Endothelial cell of umbilical vein (primary cell): ENCODE results near the gene RAB20. TPM values are rescaled to one million over a fixed set of nuclear protein-coding genes. Genes with fewer than 3 reads are reported as not detected.

Source experiments
- BruUV-seq: library from RNA; stranded (reverse); fragments of 400-500 nt; replicated peaks from 2 replicates; lab custom pipeline; 2021; lab: Mats Ljungman, UMichigan
- CTCF ChIA-PET: fragments of 300-600, 350-600 bp; sonication (Branson Sonifier 250); formaldehyde crosslinking; loops from one replicate; lab custom pipeline; 2021; ENCODE audit warnings: antibody characterized with exemption, inconsistent platforms; lab: Charles Lee
- POLR2A ChIA-PET: fragments of 300-600, 350-600 bp; sonication (Branson Sonifier 250); formaldehyde crosslinking; loops from one replicate; lab custom pipeline; 2021; ENCODE audit warnings: antibody characterized with exemption, inconsistent platforms; lab: Charles Lee
- DNase-seq: peaks from one replicate; pipeline ENCODE4 v3.0.0-alpha.2; 2011; ENCODE audit warnings: low read depth, low spot score
- FAIRE-seq: peaks from 2 replicates; lab custom pipeline; 2011; peaks lifted over from hg19 to GRCh38; lab: Jason Lieb, UNC
- H2AFZ ChIP-seq: 2 replicates; pipeline ENCODE4 v1.6.0; 2012; ENCODE audit warnings: low read depth, low read length, control low read depth, inconsistent platforms
- H3K27ac ChIP-seq: 2 replicates; pipeline ENCODE4 v1.5.1; 2011; ENCODE audit warnings: low read depth, mild to moderate bottlenecking, control low read depth, low read length, moderate library complexity; ENCODE audit not compliant: insufficient read depth
- H3K27me3 ChIP-seq, 2 experiments: 2 replicates each; pipeline versions ENCODE4 v1.6.0 to v1.6.1; 2011; ENCODE audit warnings: low read length in 2 of 2, mixed read lengths in 1 of 2; ENCODE audit not compliant: control insufficient read depth in 2 of 2, insufficient read depth in 2 of 2
- H3K36me3 ChIP-seq, 2 experiments: 2 replicates in 1 of 2; 3 replicates in 1 of 2; pipeline ENCODE4 v1.5.1; 2011; ENCODE audit warnings: low read length in 2 of 2, mild to moderate bottlenecking in 1 of 2, moderate library complexity in 1 of 2; ENCODE audit not compliant: control insufficient read depth in 2 of 2, insufficient read depth in 2 of 2; ENCODE audit errors: extremely low read depth in 1 of 2
- H3K4me1 ChIP-seq: 3 replicates; pipeline ENCODE4 v1.5.1; 2011; ENCODE audit warnings: mild to moderate bottlenecking, low read length; ENCODE audit not compliant: control insufficient read depth, insufficient read depth; ENCODE audit errors: extremely low read depth
- H3K4me2 ChIP-seq: 2 replicates; pipeline ENCODE4 v1.6.1; 2011; ENCODE audit warnings: low read length, control low read depth, mixed read lengths; ENCODE audit not compliant: insufficient read depth
- H3K4me3 ChIP-seq, 3 experiments: fragments of 200-600 bp in 1 of 3; sonication (generic), shearing (Covaris generic) in 1 of 3; replicated peaks in 1 of 3; 2 replicates each; pipeline ENCODE4 v1.5.1; 2011 to 2016; ENCODE audit warnings: control low read depth in 3 of 3, low read length in 3 of 3, mild to moderate bottlenecking in 2 of 3, inconsistent platforms in 1 of 3, low read depth in 1 of 3, moderate library complexity in 1 of 3; ENCODE audit not compliant: insufficient read depth in 1 of 3
- H3K79me2 ChIP-seq: 2 replicates; pipeline ENCODE4 v1.6.0; 2012; ENCODE audit warnings: low read length, inconsistent platforms; ENCODE audit not compliant: control insufficient read depth, insufficient read depth
- H3K9ac ChIP-seq: replicated peaks from 2 replicates; pipeline ENCODE3; 2011; ENCODE audit warnings: low read length, control low read depth; ENCODE audit not compliant: insufficient read depth; ENCODE audit errors: extremely low read depth
- H3K9me1 ChIP-seq: replicated peaks from 3 replicates; pipeline ENCODE4 v1.6.0; 2011; ENCODE audit warnings: mild to moderate bottlenecking, low read length; ENCODE audit not compliant: control insufficient read depth, insufficient read depth; ENCODE audit errors: extremely low read depth
- H3K9me3 ChIP-seq: replicated peaks from 2 replicates; pipeline ENCODE4 v1.5.1; 2012; ENCODE audit warnings: low read length, inconsistent platforms; ENCODE audit not compliant: control insufficient read depth, insufficient read depth
- H4K20me1 ChIP-seq: replicated peaks from 2 replicates; pipeline ENCODE3; 2011; ENCODE audit warnings: mild to moderate bottlenecking, low read length; ENCODE audit not compliant: control insufficient read depth, insufficient read depth; ENCODE audit errors: extremely low read depth
- CTCF ChIP-seq, 2 donors: IDR thresholded peaks; 1 replicate in 1 of 2; 2 replicates in 1 of 2; pipeline ENCODE4 v1.5.1; 2011; ENCODE audit warnings: low read length in 2 of 2, mild to moderate bottlenecking in 2 of 2, moderate library complexity in 2 of 2, control low read depth in 1 of 2, inconsistent platforms in 1 of 2, low read depth in 1 of 2; ENCODE audit not compliant: insufficient read depth in 1 of 2; ENCODE audit errors: extremely low read depth in 1 of 2
- EZH2 ChIP-seq: IDR thresholded peaks from 2 replicates; pipeline ENCODE4 v1.6.1; 2012; ENCODE audit warnings: borderline replicate concordance, low read depth, mild to moderate bottlenecking, moderate library complexity, low read length, inconsistent platforms; ENCODE audit not compliant: severe bottlenecking
- FOS ChIP-seq: IDR thresholded peaks from 2 replicates; pipeline ENCODE4 v1.6.1; 2011; ENCODE audit warnings: mild to moderate bottlenecking, low read length, moderate library complexity, borderline replicate concordance; ENCODE audit not compliant: insufficient read depth
- GATA2 ChIP-seq: IDR thresholded peaks from 2 replicates; pipeline ENCODE4 v1.7.0; 2011; ENCODE audit warnings: low read depth, mild to moderate bottlenecking, moderate library complexity, mixed read lengths, low read length; ENCODE audit not compliant: insufficient read length, insufficient read depth
- JUN ChIP-seq: IDR thresholded peaks from 2 replicates; pipeline ENCODE4 v1.6.1; 2011; ENCODE audit warnings: borderline replicate concordance, low read depth; ENCODE audit not compliant: insufficient read length, insufficient read depth
- MAX ChIP-seq: IDR thresholded peaks from 2 replicates; pipeline ENCODE4 v1.6.1; 2011; ENCODE audit not compliant: insufficient read depth, insufficient read length
- MYC ChIP-seq: IDR thresholded peaks from one replicate; pipeline ENCODE4 v1.6.1; 2011; ENCODE audit warnings: mild to moderate bottlenecking, low read depth, low read length
- POLR2A ChIP-seq: IDR thresholded peaks from 2 replicates; pipeline ENCODE4 v1.6.1; 2012; ENCODE audit warnings: low read depth, mild to moderate bottlenecking, control low read depth, low read length
- POLR2AphosphoS5 ChIP-seq: IDR thresholded peaks from 2 replicates; pipeline ENCODE4 v1.6.1; 2012; ENCODE audit warnings: low read depth, mild to moderate bottlenecking, control low read depth, low read length, moderate library complexity; ENCODE audit not compliant: insufficient read depth
- dilution Hi-C: fragments of 300-500 bp; cut with MboI; formaldehyde crosslinking; loops from one replicate; pipeline ENCODE4 v1.15.0; 2019; ENCODE audit warnings: low sequenced_read_pairs; ENCODE audit not compliant: extremely low pct_ligation_motif_present
- intact Hi-C: fragments of 100-400 bp; cut with micrococcal nuclease; formaldehyde crosslinking; loops from one replicate; pipeline ENCODE4 v1.10.0; 2022
- polyA plus RNA-seq, 4 experiments: library from polyadenylated mRNA; depleted of rRNA in 3 of 4; stranded (reverse) in 3 of 4; unstranded in 1 of 4; fragments of >200 nt; gene quantifications; 2 replicates each; pipeline versions ENCODE4 v1.2.1 to v1.2.3, GENCODE V29; 2011 to 2012; ENCODE audit warnings: missing spikeins in 1 of 4
- total RNA-seq: library from RNA; stranded (reverse); gene quantifications from 2 replicates; pipeline ENCODE4 v1.2.3, GENCODE V29; 2021

RAB20 gene
- total and polyA plus RNA-seq, 2 donors (not counting 3 experiments of a cell fraction or from before 2014, with no cell fraction given) = 1.3 to 1.7 TPM

GRCh38 chr13:110600980-110601379 is 39.5 kb upstream of the RAB20 start:
- FAIRE-seq (no peak), DNase-seq (no peak)
- ChIA-PET CTCF (interaction anchor here (1.1 to 1.3 kb wide), 2 partner anchors 16 to 146 kb away, joined by 3 read pairs; no protein-coding TSS in a partner anchor), POLR2A (no interaction called here)
- Histone ChIP-seq H3K9me3 (no peaks in the 10 kb centered on the region), H3K36me3 (no peaks in the 10 kb centered on the region), H3K9ac (no peak overlapping the region), H3K79me2 (no peaks in the 10 kb centered on the region), H3K27me3 (peaks cover 4 to 7% of the 10 kb centered on the region in 2 experiments), H3K27ac (no peak overlapping the region), H3K9me1 (no peaks in the 10 kb centered on the region), H2AFZ (no peak overlapping the region), H3K4me3 (no peak overlapping the region), H4K20me1 (no peaks in the 10 kb centered on the region), H3K4me1 (no peaks in the 10 kb centered on the region), H3K4me2 (no peak overlapping the region)
- intact Hi-C loops (no loop called here), dilution Hi-C loops (no loop called here)
- BruUV-seq = no TSS peak
- TF ChIP-seq POLR2A (no peak), MYC (no peak), POLR2AphosphoS5 (no peak), FOS (no peak), GATA2 (no peak), MAX (no peak), CTCF (IDR thresholded peaks at IDR 0.05; ENCODE audit: extremely low read depth in 1 of 2, insufficient read depth in 1 of 2, low read depth in 1 of 2, low read length in 2 of 2) (no peak), JUN (no peak), EZH2 (no peak)
